Central memory CD8-positive, alpha-beta T cell (primary cell): Measurements from ENCODE around the gene VKORC1L1.
"Not testable (repeated sequence)": the region's sequence is repeated elsewhere in the genome, so short reads cannot be mapped to it uniquely, and the experiment has no call there.

Source experiments
- ATAC-seq: fragments of 150-1000 bp; cut with Tn5 transposase; replicated peaks from 2 replicates; pipeline ENCODE4 v1.10.0; 2022; ENCODE audit warnings: mild to moderate bottlenecking, moderate FRiP score, moderate number of reproducible peaks; ENCODE audit not compliant: poor library complexity, severe bottlenecking; ENCODE audit errors: extremely low read depth
- DNase-seq, 2 donors: peaks; one replicate each; pipeline ENCODE4 v3.0.0; 2021; ENCODE audit warnings: low spot score in 2 of 2
- H3K27ac Mint-ChIP-seq: one replicate; pipeline ENCODE4 v1.8.0; 2022; ENCODE audit warnings: low read depth, mild to moderate bottlenecking, moderate library complexity, mixed read lengths
- H3K27me3 Mint-ChIP-seq: one replicate; pipeline ENCODE4 v1.8.0; 2022; ENCODE audit warnings: mixed read lengths
- H3K36me3 Mint-ChIP-seq: one replicate; pipeline ENCODE4 v1.8.0; 2022; ENCODE audit warnings: mild to moderate bottlenecking, moderate library complexity, mixed read lengths; ENCODE audit not compliant: insufficient read depth
- H3K4me1 Mint-ChIP-seq: one replicate; pipeline ENCODE4 v1.8.0; 2022; ENCODE audit warnings: mixed read lengths
- H3K4me3 Mint-ChIP-seq: one replicate; pipeline ENCODE4 v1.8.0; 2022; ENCODE audit warnings: mild to moderate bottlenecking, moderate library complexity, mixed read lengths
- H3K9me3 Mint-ChIP-seq: one replicate; pipeline ENCODE4 v1.8.0; 2022; ENCODE audit warnings: mixed read lengths

Gene VKORC1L1

DNA sequence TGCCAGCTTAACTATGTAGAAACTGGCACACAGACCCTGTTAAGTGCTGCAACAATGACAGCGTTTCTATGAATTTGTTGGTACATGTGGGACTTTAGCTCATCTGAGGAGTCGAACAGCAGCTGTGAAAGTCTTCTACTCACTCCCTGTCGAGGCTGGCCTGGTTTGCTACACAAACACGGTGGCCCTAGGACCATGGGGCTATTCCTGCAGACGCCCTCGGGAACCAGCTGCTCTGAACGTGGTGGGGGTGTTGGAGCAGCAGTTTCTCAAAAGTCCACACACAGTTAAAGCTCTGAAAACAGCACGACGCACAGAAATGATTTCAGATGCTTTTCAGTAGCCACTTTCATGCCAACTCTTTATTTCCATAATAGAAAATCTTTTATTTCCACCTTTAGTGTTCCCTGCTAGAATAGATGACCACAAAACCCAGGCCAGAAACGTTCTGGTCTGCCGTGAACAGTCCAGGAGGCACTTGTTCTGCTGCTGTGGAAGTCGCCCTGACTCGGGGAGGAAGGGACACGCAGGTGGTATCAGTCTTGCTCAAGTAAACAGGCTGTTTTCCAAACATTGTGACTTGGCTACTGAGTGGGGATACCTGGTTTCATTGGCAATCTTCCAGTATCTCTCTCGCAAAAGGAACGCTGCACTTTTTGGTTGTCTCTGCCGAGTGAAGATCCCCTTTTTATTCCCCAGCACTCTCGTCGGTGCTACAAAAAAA lies 87.6 kb downstream of the VKORC1L1 start:
- peaks cover 51% of the 10 kb centered on the region for H3K36me3 Mint-ChIP-seq
- H3K4me1 Mint-ChIP-seq = no peaks in the 10 kb centered on the region
- no peak overlapping the region for H3K27ac Mint-ChIP-seq
- no peak overlapping the region for H3K4me3 Mint-ChIP-seq
- ATAC-seq (no peak), DNase-seq (no peak)
- H3K9me3 Mint-ChIP-seq = no peaks in the 10 kb centered on the region
- no peaks in the 10 kb centered on the region for H3K27me3 Mint-ChIP-seq

DNA sequence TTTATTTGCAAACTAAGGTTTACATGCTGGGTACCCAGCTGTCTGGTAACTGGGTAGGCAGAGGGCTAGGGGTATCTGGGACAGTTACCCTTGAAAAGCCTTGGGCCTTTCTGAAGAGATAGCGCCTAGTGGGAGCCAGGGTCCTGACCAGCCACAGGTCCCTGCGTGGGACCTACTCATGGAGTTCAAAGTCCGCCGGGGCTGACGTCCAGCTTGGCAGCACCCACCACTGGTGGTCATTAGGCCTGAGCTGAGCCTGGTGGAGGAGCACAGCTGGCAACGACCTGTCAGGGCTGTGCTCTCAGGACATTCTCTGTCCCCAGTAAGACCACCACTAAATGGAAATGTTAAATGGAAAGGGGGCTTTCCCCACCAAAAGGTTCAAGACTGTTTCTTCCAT lies 89.2 kb downstream of the VKORC1L1 start:
- H3K27me3 Mint-ChIP-seq = no peaks in the 10 kb centered on the region
- no peaks in the 10 kb centered on the region for H3K9me3 Mint-ChIP-seq
- H3K27ac Mint-ChIP-seq = no peak overlapping the region
- H3K4me1 Mint-ChIP-seq = no peaks in the 10 kb centered on the region
- peaks cover 59% of the 10 kb centered on the region for H3K36me3 Mint-ChIP-seq
- DNase-seq (no peak), ATAC-seq (no peak)
- H3K4me3 Mint-ChIP-seq = no peak overlapping the region

DNA sequence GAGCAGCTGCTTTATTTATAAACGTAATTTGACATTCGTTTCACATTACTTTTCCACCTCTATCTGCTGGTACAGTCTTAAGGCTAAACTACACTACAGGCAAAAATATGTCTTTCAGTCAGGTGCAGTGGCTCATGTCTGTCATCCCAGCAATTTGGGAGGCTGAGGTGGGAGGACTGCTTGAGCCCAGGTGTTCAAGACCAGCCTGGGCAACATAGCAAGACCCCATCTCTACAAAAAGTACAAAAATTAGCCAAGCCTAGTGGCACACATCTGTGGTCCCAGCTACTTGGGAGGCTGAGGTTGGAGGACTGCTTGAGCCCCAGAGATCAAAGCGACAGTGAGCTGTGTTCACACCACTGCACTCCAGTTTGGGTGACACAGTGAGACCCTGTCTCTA lies 91.8 kb downstream of the VKORC1L1 start:
- not testable (repeated sequence) for H3K27me3 Mint-ChIP-seq, H3K4me1 Mint-ChIP-seq, DNase-seq, H3K9me3 Mint-ChIP-seq, H3K4me3 Mint-ChIP-seq, H3K27ac Mint-ChIP-seq, ATAC-seq
- peaks cover 68% of the 10 kb centered on the region for H3K36me3 Mint-ChIP-seq

DNA sequence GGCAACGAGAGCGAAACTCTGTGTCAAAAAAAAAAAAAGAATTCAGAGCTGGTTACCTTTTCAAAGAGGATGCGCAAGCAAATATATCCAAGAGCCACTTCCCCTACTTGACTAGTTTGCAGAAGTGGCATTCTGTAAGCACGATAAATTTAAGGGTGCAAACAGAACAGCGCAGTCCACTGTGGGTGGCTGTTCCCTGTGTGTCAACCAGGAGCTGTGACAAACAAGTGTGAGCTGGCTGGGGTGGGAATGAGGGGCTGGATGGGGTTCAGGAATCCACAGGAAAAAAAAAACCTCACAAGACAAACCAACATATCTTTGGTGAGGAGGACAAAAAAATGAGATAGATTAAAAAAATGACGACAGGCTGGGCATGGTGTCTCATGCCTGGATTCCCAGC lies 93.3 kb downstream of the VKORC1L1 start:
- no peaks in the 10 kb centered on the region for H3K27me3 Mint-ChIP-seq
- no peak overlapping the region for H3K4me3 Mint-ChIP-seq
- H3K4me1 Mint-ChIP-seq = no peaks in the 10 kb centered on the region
- DNase-seq = no peak
- no peaks in the 10 kb centered on the region for H3K9me3 Mint-ChIP-seq
- peaks cover 67% of the 10 kb centered on the region for H3K36me3 Mint-ChIP-seq
- no peak for ATAC-seq
- H3K27ac Mint-ChIP-seq = no peak overlapping the region

DNA sequence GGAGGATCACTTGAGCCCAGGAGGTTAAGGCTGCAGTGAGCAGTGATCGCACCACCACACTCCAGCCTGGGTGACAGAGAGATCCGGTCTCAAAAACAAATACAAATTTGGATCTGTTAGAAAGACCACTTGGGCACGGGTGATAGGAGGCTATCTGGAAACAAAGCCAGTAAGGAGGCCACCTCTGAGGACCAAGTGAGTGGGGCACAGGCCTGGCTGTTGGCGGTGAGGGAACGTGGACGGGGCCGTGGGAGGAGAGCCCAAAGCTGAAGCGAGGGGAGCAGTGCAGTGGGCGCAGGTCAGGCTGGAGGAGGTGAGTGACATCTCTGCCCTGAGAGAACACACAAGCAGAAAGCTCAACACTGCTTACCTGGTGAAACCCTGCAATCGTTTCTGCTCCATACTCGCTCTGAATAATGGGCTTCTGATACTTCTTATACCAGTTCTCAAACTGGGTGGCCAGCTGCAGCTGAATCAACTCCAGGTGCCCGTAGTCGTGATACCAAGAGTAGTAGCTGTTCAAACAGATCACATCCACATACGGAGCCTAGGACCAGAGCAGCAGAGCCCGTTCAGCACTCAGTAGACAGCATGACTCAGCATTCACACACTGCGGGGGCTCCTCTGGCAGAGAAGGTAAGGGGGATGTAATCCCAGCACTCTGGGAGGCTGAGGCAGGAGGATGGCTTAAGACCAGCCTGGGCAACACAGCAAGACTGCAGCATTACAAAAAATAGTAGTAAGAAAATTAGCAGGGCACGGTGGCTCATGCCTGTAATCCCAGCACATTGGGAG lies 94.7 kb downstream of the VKORC1L1 start:
- ATAC-seq = no peak

DNA sequence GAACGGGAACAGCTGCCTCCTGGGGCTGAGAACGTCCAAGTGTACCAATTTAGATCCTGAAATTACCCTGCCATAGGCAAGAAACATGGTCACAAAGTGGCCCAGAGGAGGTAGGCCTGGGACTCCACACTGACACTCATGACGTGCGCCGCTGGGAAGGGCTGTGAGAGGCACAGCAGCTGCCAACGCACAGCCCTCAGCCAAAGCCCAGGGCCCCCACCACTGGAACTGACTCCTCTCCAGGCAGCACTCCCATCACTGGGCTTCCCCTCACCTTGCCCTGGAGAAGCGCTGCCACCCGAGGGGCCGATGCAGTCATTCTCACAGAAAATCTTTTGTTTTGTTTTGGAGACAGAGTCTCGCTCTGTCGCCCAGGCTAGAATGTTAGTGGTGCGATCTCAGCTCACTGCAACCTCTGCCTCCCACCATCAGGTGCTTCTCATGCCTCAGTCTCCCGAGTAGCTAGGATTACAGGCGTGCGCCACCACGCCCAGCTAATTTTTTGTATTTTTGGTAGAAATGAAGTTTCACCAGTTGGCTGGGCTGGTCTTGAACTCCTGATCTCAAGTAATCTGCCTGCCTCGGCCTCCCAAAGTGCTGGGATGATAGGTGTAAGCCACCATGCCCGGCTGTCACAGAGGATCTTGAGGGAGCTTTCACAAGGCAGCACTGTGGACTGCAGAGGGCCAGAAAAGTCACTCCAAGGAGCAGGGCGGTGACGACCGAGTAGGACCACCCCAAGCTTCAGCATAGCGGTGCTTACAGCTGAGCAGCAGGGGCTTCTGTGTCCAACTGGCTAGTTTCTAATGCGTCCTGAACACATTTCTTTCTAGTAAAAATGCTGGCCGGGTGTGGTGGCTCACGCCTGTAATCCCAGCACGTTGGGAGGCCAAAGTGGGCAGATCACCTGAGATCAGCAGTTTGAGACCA lies 95.6 kb downstream of the VKORC1L1 start:
- ATAC-seq = no peak
- Mint-ChIP-seq H3K4me1 (no peaks in the 10 kb centered on the region), H3K9me3 (no peaks in the 10 kb centered on the region), H3K36me3 (peaks cover 67% of the 10 kb centered on the region), H3K4me3 (no peak overlapping the region), H3K27me3 (no peaks in the 10 kb centered on the region), H3K27ac (no peak overlapping the region)
- no peak for DNase-seq

More for the DNA sequence above, 94.7 kb downstream of the VKORC1L1 start:
- H3K4me1 Mint-ChIP-seq = no peaks in the 10 kb centered on the region
- H3K9me3 Mint-ChIP-seq = no peaks in the 10 kb centered on the region
- no peak for DNase-seq
- peak overlapping the region; percentile 69 for H3K27ac Mint-ChIP-seq
- H3K27me3 Mint-ChIP-seq = no peaks in the 10 kb centered on the region
- H3K4me3 Mint-ChIP-seq = no peak overlapping the region
- peaks cover 70% of the 10 kb centered on the region for H3K36me3 Mint-ChIP-seq

DNA sequence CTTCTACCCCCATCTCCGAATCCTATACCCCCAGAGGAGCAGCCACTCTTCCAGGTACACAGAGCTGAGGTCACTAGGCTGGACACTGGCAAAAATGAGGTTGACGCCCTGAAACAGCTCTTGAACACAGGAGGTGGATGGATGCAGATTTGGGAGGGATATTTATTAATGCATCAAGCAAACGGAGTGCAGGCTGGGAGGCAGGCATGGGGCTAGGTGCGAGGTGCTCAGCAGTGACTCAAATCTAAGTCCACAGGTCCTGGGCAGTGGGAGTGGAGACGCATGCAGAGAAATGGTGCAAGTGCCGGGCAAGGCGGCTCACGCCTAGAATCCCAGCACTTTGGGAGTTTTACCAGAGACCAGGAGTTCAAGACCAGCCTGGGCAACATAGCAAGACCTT lies 98.1 kb downstream of the VKORC1L1 start:
- DNase-seq (no peak), ATAC-seq (no peak)
- Mint-ChIP-seq H3K4me1 (no peaks in the 10 kb centered on the region), H3K36me3 (peaks cover 66% of the 10 kb centered on the region), H3K4me3 (no peak overlapping the region), H3K9me3 (no peaks in the 10 kb centered on the region), H3K27ac (no peak overlapping the region), H3K27me3 (no peaks in the 10 kb centered on the region)

DNA sequence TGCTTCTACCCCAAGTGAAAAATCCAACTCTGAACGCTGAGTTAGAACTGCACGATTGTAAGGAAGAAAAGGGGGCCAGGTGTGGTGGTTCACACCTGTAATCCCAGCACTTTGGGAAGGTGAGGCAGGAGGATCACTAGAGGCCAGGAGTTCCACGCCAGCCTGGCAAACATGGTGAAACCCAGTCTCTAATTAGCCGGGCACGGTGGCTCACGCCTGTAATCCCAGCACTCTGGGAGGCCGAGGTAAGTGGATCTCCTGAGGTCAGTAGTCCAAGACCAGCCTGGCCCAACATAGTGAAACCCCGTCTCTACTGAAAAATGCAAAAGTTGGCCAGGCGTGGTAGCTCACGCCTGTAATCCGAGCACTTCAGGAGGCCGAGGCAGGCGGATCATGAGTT lies 100.1 kb downstream of the VKORC1L1 start:
- no peak for ATAC-seq

DNA sequence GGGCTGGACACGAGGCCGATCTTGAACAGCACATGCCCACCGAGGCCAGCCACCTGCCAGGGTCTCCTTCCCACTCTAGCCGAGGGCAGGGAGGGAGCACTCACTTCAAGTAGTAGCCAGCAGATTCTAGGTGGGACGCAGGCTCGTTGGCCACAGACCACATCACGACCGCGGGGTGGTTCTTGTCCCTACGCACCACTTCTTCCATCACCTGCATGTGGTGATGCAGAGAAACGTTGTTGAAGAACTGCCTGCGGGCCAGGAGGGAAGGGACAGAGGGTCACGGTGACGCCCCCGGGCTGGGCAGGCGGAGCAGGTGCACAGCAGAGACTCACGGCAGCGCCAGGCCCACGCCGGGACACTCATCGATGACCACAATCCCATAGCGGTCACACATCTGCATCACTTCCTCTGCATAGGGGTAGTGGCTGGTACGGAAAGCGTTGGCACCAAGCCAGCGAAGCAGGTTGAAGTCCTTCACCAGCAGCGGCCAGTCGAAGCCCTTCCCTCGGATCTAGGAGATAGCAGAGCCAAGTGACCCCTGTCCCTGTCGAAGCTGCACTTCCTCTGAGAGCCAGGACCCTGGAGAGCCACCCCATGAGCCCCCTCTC lies 101.4 kb downstream of the VKORC1L1 start:
- ATAC-seq (no peak), DNase-seq (no peak)
- Mint-ChIP-seq H3K36me3 (peaks cover 52% of the 10 kb centered on the region), H3K27me3 (no peaks in the 10 kb centered on the region), H3K4me1 (no peaks in the 10 kb centered on the region), H3K27ac (peak overlapping the region; percentile 35), H3K9me3 (no peaks in the 10 kb centered on the region), H3K4me3 (no peak overlapping the region)

More for the DNA sequence above, 100.1 kb downstream of the VKORC1L1 start:
- Mint-ChIP-seq H3K4me1 (no peaks in the 10 kb centered on the region), H3K4me3 (no peak overlapping the region), H3K27ac (peak overlapping the region; percentile 84), H3K9me3 (no peaks in the 10 kb centered on the region), H3K36me3 (peaks cover 50% of the 10 kb centered on the region), H3K27me3 (no peaks in the 10 kb centered on the region)
- DNase-seq = no peak

DNA sequence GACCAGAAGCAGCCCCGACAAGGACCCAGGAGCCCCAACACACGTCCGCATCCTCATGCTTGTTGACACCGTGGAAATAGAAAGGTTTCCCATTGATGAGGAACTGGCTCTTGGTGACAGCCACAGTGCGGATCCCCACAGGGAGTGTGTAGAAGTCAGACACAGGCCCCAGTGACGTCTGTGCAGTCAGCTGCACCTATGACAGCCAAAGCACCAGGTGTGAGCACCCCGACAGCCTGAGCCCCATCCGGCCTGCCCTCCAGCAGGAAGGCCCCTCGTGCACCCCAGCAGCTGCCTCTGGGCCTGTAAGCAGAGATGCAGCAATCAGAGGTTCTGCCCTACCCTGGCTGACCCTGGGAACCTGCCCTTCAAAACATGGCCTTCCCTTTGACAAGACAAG lies 102.0 kb downstream of the VKORC1L1 start:
- DNase-seq = no peak
- Mint-ChIP-seq H3K27ac (no peak overlapping the region), H3K4me3 (no peak overlapping the region), H3K4me1 (no peaks in the 10 kb centered on the region), H3K27me3 (no peaks in the 10 kb centered on the region), H3K36me3 (peaks cover 51% of the 10 kb centered on the region), H3K9me3 (no peaks in the 10 kb centered on the region)
- ATAC-seq = no peak

DNA sequence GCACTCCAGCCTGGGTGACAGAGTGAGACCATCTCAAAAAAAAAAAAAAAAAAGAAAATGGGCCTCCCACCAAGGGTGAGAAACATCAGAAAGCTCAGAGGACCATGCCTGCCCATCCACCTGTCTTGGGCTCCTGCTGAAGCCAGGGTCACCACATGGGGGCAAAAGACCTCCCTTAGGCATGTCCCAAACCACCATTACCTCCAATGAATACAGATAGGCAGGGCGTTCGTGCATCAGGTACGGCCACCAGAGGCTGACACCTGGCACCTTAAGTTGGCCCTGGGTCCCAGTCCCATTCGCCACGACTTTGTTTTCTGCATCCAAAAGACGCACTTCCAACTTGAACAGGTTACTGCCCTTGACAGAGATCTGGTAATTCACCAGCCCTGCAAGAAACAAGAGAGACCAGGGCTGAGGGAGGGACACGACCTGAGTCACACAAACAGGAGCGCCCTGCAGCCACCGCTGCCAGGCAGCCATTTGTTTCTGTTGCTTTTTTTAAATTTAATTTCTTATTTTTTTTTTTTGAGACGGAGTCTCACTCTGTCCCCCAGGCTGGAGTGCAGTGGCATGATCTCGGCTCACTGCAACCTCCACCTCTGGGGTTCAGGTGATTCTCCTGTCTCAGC lies 103.1 kb downstream of the VKORC1L1 start:
- Mint-ChIP-seq H3K27ac (no peak overlapping the region), H3K4me1 (peaks cover 6% of the 10 kb centered on the region), H3K9me3 (no peaks in the 10 kb centered on the region), H3K4me3 (no peak overlapping the region), H3K36me3 (peaks cover 51% of the 10 kb centered on the region), H3K27me3 (no peaks in the 10 kb centered on the region)
- ATAC-seq (no peak), DNase-seq (no peak)
